H1 (cell line): Measurements from ENCODE around the gene AFG1L.

Experiments
- ASH2L ChIP-seq: fragments of 200-600, 300-600 bp; sonication (generic); IDR thresholded peaks from one replicate; pipeline ENCODE4 v1.7.1; 2017; ENCODE audit warnings: low read length
- EP300 ChIP-seq, 2 experiments: IDR thresholded peaks; 1 replicate in 1 of 2; 2 replicates in 1 of 2; pipeline ENCODE4 v1.6.1; 2011 to 2012; ENCODE audit warnings: low read depth in 2 of 2, low read length in 2 of 2, mild to moderate bottlenecking in 2 of 2, borderline replicate concordance in 1 of 2, inconsistent platforms in 1 of 2, moderate library complexity in 1 of 2
- JUND ChIP-seq: IDR thresholded peaks from 2 replicates; pipeline ENCODE4 v1.6.1; 2011; ENCODE audit warnings: mild to moderate bottlenecking, improper control_type of control experiment, low read length
- KDM5A ChIP-seq: fragments of 200-600 bp; IDR thresholded peaks from 2 replicates; pipeline ENCODE4 v1.7.1; 2012; ENCODE audit warnings: mild to moderate bottlenecking, low read length, inconsistent platforms, mixed read lengths
- SP1 ChIP-seq: IDR thresholded peaks from 2 replicates; pipeline ENCODE4 v1.6.1; 2011; ENCODE audit warnings: low read depth, low read length
- SRF ChIP-seq: IDR thresholded peaks from 2 replicates; pipeline ENCODE4 v1.6.1; 2011; ENCODE audit warnings: mild to moderate bottlenecking, low read depth, low read length, moderate library complexity
- TAF1 ChIP-seq: IDR thresholded peaks from 2 replicates; pipeline ENCODE4 v1.6.1; 2011; ENCODE audit warnings: mild to moderate bottlenecking, low read depth, low read length
- YY1 ChIP-seq: IDR thresholded peaks from 2 replicates; pipeline ENCODE4 v1.6.1; 2011; ENCODE audit warnings: low read depth, mild to moderate bottlenecking, low read length
- ZNF274 ChIP-seq: IDR thresholded peaks from 2 replicates; pipeline ENCODE4 v1.7.0; 2012; ENCODE audit warnings: low read length, borderline replicate concordance; ENCODE audit errors: extremely low read depth
- TF ChIP-seq, protein P1 (sequence below), 3 experiments: IDR thresholded peaks; 1 replicate in 2 of 3; 2 replicates in 1 of 3; pipeline versions ENCODE4 v1.5.1 to v1.6.1; 2011; ENCODE audit warnings: low read length in 3 of 3, mild to moderate bottlenecking in 3 of 3, inconsistent platforms in 2 of 3, low read depth in 1 of 3, moderate library complexity in 1 of 3; ENCODE audit not compliant: insufficient read depth in 1 of 3; ENCODE audit errors: control extremely low read depth in 1 of 3
- TF ChIP-seq, protein P2 (sequence below): IDR thresholded peaks from 2 replicates; pipeline ENCODE4 v1.6.1; 2012; ENCODE audit warnings: inconsistent platforms
- TF ChIP-seq, protein P3 (sequence below): IDR thresholded peaks from 2 replicates; pipeline ENCODE4 v1.6.1; 2011; ENCODE audit warnings: low read depth, mild to moderate bottlenecking, low read length; ENCODE audit not compliant: insufficient read depth

DNA sequence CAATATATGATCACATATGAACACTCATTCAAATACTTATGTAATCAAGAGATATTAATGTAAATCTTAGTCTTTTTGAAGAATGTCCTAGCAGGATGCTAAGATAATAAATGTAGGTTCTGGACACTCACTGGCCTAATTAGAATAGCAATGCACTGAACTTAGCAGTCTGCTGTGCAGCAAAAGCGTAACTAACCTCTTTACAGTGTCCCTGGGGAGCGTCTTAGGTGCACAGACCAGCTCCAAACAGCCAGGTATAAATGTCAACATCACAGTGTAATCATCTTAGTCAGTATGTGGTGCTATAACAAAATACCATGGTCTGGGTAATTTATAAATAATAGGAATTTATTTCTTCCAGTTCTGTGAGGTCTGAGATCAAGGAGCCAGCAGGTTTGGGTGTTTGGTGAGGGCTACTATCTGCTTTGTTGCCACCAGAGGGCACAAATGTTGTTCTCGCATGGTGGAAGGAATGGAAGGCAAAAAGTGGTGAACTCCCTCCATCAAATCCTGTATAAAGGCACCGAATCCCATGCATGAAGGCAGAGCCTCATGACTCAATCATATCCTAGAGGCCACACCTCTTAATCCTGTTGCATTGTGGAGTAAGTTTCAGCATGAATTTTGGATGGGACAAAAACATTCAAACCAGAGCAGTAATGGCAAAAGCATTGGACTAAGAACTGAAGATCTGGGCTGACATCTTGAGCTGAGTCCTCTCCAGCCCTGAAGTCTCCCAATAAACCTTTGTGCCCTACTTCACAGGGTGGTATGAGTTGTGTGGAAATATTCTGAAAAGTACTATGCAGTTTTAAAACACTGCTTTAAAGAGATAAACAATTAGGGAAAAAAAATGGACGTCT, 224.1 kb downstream of the AFG1L start:
- TF ChIP-seq, protein P1, sequence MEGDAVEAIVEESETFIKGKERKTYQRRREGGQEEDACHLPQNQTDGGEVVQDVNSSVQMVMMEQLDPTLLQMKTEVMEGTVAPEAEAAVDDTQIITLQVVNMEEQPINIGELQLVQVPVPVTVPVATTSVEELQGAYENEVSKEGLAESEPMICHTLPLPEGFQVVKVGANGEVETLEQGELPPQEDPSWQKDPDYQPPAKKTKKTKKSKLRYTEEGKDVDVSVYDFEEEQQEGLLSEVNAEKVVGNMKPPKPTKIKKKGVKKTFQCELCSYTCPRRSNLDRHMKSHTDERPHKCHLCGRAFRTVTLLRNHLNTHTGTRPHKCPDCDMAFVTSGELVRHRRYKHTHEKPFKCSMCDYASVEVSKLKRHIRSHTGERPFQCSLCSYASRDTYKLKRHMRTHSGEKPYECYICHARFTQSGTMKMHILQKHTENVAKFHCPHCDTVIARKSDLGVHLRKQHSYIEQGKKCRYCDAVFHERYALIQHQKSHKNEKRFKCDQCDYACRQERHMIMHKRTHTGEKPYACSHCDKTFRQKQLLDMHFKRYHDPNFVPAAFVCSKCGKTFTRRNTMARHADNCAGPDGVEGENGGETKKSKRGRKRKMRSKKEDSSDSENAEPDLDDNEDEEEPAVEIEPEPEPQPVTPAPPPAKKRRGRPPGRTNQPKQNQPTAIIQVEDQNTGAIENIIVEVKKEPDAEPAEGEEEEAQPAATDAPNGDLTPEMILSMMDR (IDR thresholded peaks at IDR 0.05; ENCODE audit: control extremely low read depth in 1 of 3, insufficient read depth in 1 of 3, low read depth in 1 of 3, low read length in 3 of 3) = peak; percentile 51 to 77 (median 70)
- TF ChIP-seq YY1 (peak; percentile 57; the same call in 1 of the 2 replicates), ASH2L (no peak), TAF1 (no peak), EP300 (IDR thresholded peaks at IDR 0.05; ENCODE audit: borderline replicate concordance in 1 of 2, low read depth in 2 of 2, low read length in 2 of 2) (no peak), SP1 (no peak), SRF (no peak), KDM5A (no peak), JUND (no peak), ZNF274 (no peak)
- TF ChIP-seq, protein P2, sequence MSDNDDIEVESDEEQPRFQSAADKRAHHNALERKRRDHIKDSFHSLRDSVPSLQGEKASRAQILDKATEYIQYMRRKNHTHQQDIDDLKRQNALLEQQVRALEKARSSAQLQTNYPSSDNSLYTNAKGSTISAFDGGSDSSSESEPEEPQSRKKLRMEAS = 0 out of 2 replicates have a peak, but pooled peaks have one; percentile 13
- TF ChIP-seq, protein P3, sequence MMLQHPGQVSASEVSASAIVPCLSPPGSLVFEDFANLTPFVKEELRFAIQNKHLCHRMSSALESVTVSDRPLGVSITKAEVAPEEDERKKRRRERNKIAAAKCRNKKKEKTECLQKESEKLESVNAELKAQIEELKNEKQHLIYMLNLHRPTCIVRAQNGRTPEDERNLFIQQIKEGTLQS = no peak
